Ovary (tissue), 10 donors: ENCODE data around the gene OR10C1. TPM values are rescaled to one million over a fixed set of nuclear protein-coding genes. Genes with fewer than 3 reads are reported as not detected.

Experiments used
- DNase-seq, 5 donors: peaks; one replicate each; pipeline ENCODE4 v3.0.0-alpha.2; 2019 to 2020
- H3K27ac ChIP-seq, 2 donors: fragments of 200-600 bp; one replicate each; pipeline versions ENCODE4 v1.5.1 to v1.8.0; 2019 to 2022
- H3K27me3 ChIP-seq: fragments of 200-600 bp; one replicate; pipeline ENCODE4 v1.8.0; 2022
- H3K36me3 ChIP-seq: fragments of 200-600 bp; sonication (generic); one replicate; pipeline ENCODE4 v1.5.1; 2019
- H3K4me1 ChIP-seq: one replicate; pipeline ENCODE4 v1.8.1; 2013; ENCODE audit warnings: mild to moderate bottlenecking, moderate library complexity; ENCODE audit not compliant: insufficient read depth
- H3K4me3 ChIP-seq: fragments of 200-600 bp; sonication (generic); one replicate; pipeline ENCODE4 v1.5.1; 2017
- H3K9me3 ChIP-seq, 2 donors: fragments of 200-600 bp in 1 of 2; sonication (generic) in 1 of 2; one replicate each; pipeline versions ENCODE4 v1.5.1 to v1.8.1; 2013 to 2019; ENCODE audit warnings: mild to moderate bottlenecking in 1 of 2, moderate library complexity in 1 of 2
- EP300 ChIP-seq: sonication (generic); formaldehyde crosslinking; IDR thresholded peaks from one replicate; pipeline ENCODE4 v1.6.1; 2017; ENCODE audit warnings: antibody characterized with exemption
- POLR2A ChIP-seq: fragments of 450-650 bp; IDR thresholded peaks from one replicate; pipeline ENCODE4 v1.6.1; 2017; ENCODE audit warnings: antibody characterized with exemption, mild to moderate bottlenecking, moderate library complexity
- WGBS, 3 donors: extraction: QIAGEN DNeasy Blood & Tissue Kit in 1 of 3; methylation state at CpG; one replicate each; pipeline versions ENCODE4 v1.1.5 to v1.1.7; 2013 to 2017; 5-methylcytosine and 5-hydroxymethylcytosine counted together
- intact Hi-C, 4 donors: fragments of 100-400 bp; cut with DNase I; formaldehyde crosslinking; loops; one replicate each; pipeline versions ENCODE4 v1.11.0 to v1.15.1; 2022 to 2023
- long read RNA-seq, 3 donors: library from polyadenylated mRNA in 2 of 3; unstranded in 2 of 3; transcript quantifications; one replicate each; pipeline ENCODE4 v2.0.0 and lab custom pipeline, GENCODE V29; 2021 to 2026
- polyA plus RNA-seq, 2 donors: library from polyadenylated mRNA; stranded (reverse); fragments of 200-250 nt in 1 of 2; fragments of 350-450 nt in 1 of 2; fragmentation: Illumina TruSeq in 1 of 2; extraction: RNeasy Lipid Tissue Mini Kit (QIAGEN cat#74804) in 1 of 2; gene quantifications; one replicate each; pipeline ENCODE4 v1.2.3, GENCODE V29; 2013 to 2014
- total RNA-seq, 7 donors: library from RNA; depleted of rRNA in 2 of 7; stranded (reverse); fragments of >200 nt in 2 of 7; fragmentation: NEBNext Ultra II Directional in 3 of 7; extraction: Animal tissue kit (Norgen Biotek cat#: 25700) in 3 of 7; gene quantifications; one replicate each; pipeline versions ENCODE4 v1.1.0 to v1.2.4, GENCODE V29; 2016 to 2023
- TF ChIP-seq, protein P1 (sequence below), 3 donors: fragments of 450-650 bp in 2 of 3; fragments of 200-600 bp in 1 of 3; IDR thresholded peaks; one replicate each; pipeline versions ENCODE4 v1.5.1 to v1.8.0; 2016 to 2022; ENCODE audit warnings: antibody characterized with exemption in 3 of 3, mild to moderate bottlenecking in 1 of 3
- donor health status: DM: no; HTN: no; CAD: no; lungs with moderate emphysema.
- donor health status: DM: no; HTN: no; CAD: no.
- donor health status: Bipolar disorder and iron deficiency.
- donor health status: DM: yes; HTN: yes; CAD: no.
- donor health status: DM: no; HTN: no; CAD: no.
- donor health status: DM: yes; HTN: yes; CAD: no.

OR10C1 gene
- total RNA-seq (not detected), polyA plus RNA-seq (not detected)
- long read RNA-seq, donor 1 = 0 reads
- long read RNA-seq, donor 2 = 0 reads
- long read RNA-seq, donor 3 = 0 reads

- Histone ChIP-seq H3K4me3 (no peak within 1 kb of the TSS), H3K4me1 (no peaks in the 10 kb centered on the region), H3K27ac (no peak within 1 kb of the TSS), H3K9me3 (no peaks in the 10 kb centered on the region), H3K27me3 (no peaks in the 10 kb centered on the region), H3K36me3 (no peaks in the 10 kb centered on the region)
- intact Hi-C loops = no loop called here
- TF ChIP-seq, protein P1, sequence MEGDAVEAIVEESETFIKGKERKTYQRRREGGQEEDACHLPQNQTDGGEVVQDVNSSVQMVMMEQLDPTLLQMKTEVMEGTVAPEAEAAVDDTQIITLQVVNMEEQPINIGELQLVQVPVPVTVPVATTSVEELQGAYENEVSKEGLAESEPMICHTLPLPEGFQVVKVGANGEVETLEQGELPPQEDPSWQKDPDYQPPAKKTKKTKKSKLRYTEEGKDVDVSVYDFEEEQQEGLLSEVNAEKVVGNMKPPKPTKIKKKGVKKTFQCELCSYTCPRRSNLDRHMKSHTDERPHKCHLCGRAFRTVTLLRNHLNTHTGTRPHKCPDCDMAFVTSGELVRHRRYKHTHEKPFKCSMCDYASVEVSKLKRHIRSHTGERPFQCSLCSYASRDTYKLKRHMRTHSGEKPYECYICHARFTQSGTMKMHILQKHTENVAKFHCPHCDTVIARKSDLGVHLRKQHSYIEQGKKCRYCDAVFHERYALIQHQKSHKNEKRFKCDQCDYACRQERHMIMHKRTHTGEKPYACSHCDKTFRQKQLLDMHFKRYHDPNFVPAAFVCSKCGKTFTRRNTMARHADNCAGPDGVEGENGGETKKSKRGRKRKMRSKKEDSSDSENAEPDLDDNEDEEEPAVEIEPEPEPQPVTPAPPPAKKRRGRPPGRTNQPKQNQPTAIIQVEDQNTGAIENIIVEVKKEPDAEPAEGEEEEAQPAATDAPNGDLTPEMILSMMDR (IDR thresholded peaks at IDR 0.05) = no peak
- TF ChIP-seq POLR2A (no peak), EP300 (no peak)
- DNase-seq = no peak
Measured at GRCh38 chr6:29439006-29439405, at the start of gene OR10C1. TSS of gene OR10C1 (plus strand) at chr6:29439306. CDS start at chr6:29440016, 710 bp downstream.

DNA sequence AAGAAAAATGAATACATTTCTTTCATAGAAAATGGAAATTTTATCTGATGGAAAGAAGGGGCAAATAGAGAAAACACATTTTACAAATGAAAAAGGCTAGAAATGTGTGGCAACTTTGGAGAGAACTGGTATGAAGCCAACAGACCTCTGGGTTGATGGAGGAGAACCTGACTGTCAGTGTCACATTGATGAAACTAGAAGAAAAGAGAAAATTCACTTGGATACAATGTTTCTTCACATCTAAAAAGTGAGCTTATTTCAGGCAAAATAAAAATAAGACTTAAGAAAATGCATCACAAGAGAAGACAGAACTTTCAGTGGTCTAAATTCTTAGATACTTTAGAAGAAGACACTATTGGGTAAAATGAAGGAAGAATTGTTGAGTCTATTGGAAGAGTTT, 43.8 kb upstream of the OR10C1 start, which contains the start of gene OR12D2:
Gene OR12D2, plus strand, starts transcription at position 301 of the 400 bp plus-strand sequence. CDS start 1,069 bp downstream, outside the sequence.
- no peaks in the 10 kb centered on the region for H3K27me3 ChIP-seq
- no peak within 1 kb of the TSS for H3K27ac ChIP-seq
- no peak for DNase-seq
- no peak within 1 kb of the TSS for H3K4me3 ChIP-seq
- TF ChIP-seq EP300 = no peak
- TF ChIP-seq, protein P1 (IDR thresholded peaks at IDR 0.05) = no peak
- TF ChIP-seq POLR2A = no peak
- intact Hi-C loops = loop anchor here in 1 of 4 donors (2.0 kb wide), 1 partner anchor 61 kb away; the partner anchor contains the start of genes OR11A1 and OR2H1
- no peaks in the 10 kb centered on the region for H3K9me3 ChIP-seq
- no peaks in the 10 kb centered on the region for H3K36me3 ChIP-seq
- no peaks in the 10 kb centered on the region for H3K4me1 ChIP-seq

DNA sequence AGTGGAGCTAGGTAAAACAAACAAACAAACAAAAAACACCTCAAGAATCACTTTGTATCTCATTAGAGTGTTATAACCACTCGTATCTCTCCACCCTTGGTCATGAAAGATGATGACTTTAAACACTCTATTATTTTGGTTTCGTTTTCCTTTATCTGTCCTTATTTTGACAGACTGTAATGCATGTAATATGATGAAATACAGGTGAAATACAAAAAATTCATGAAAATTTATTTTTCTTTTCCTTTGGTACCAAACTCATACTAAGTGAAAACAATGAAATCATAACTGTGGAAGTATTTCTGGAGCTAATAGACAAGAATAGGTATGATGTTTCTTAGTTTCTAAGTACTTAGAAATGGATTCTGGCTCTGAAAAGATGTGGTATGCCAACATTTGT, 39.6 kb upstream of the OR10C1 start:
- H3K4me3 ChIP-seq = no peak overlapping the region
- no peaks in the 10 kb centered on the region for H3K4me1 ChIP-seq
- intact Hi-C loops = no loop called here
- H3K27ac ChIP-seq = no peak overlapping the region
- whole genome bisulfite sequencing, 3 donors = 63 to 76% (median 72%) methylated on average over 2 of the region's 2 CpGs
- no peaks in the 10 kb centered on the region for H3K9me3 ChIP-seq
- no peaks in the 10 kb centered on the region for H3K36me3 ChIP-seq
- no peak for DNase-seq
- no peaks in the 10 kb centered on the region for H3K27me3 ChIP-seq
- no peak for TF ChIP-seq POLR2A
- TF ChIP-seq, protein P1 (IDR thresholded peaks at IDR 0.05) = no peak
- no peak for TF ChIP-seq EP300

- WGBS, 3 donors = 33 to 84% (median 77%) methylated on average over 1 of the region's 1 CpG
Measured at GRCh38 chr6:29403801-29404200, 35.3 kb upstream of the OR10C1 start.

More at GRCh38 chr6:29403801-29404200, 35.3 kb upstream of the OR10C1 start:
- no peak for DNase-seq
- TF ChIP-seq EP300 = no peak
- no peak for TF ChIP-seq POLR2A
- TF ChIP-seq, protein P1 (IDR thresholded peaks at IDR 0.05) = no peak
- Histone ChIP-seq H3K27ac (no peak overlapping the region), H3K36me3 (no peaks in the 10 kb centered on the region), H3K4me1 (no peaks in the 10 kb centered on the region), H3K9me3 (no peaks in the 10 kb centered on the region), H3K27me3 (no peaks in the 10 kb centered on the region), H3K4me3 (no peak overlapping the region)
- intact Hi-C loops = no loop called here
